HepG2 (cell line): ENCODE data around the gene GPR39. TPM values are rescaled to one million over a fixed set of nuclear protein-coding genes. Genes with fewer than 3 reads are reported as not detected.

Source experiments
- ATAC-seq: fragments of 200-7000 bp; cut with Tn5 transposase; 3 replicates; pipeline ENCODE4 v1.9.1; 2020; ENCODE audit warnings: mild to moderate bottlenecking, moderate library complexity
- BruUV-seq: library from RNA; stranded (reverse); fragments of 400-500 nt; replicated peaks from 2 replicates; lab custom pipeline; 2021; lab: Mats Ljungman, UMichigan
- CTCF ChIA-PET: fragments of 300-600 bp; formaldehyde crosslinking; extraction: SDS; loops from one replicate; lab custom pipeline; 2021; ENCODE audit warnings: low total read pairs, inconsistent platforms, low intra/inter-chr PET ratio; lab: Yijun Ruan, JAX
- POLR2A ChIA-PET: fragments of 350-600 bp; sonication (Branson Sonifier 250); formaldehyde crosslinking; loops from one replicate; lab custom pipeline; 2020; ENCODE audit warnings: antibody characterized with exemption, inconsistent platforms; lab: Yijun Ruan, JAX
- DNase-seq: peaks from one replicate; pipeline ENCODE4 v3.0.0-alpha.2; 2015; ENCODE audit warnings: low spot score
- FAIRE-seq: peaks from 3 replicates; lab custom pipeline; 2011; peaks lifted over from hg19 to GRCh38; lab: Jason Lieb, UNC
- H2AFZ ChIP-seq: one replicate; pipeline ENCODE4 v1.6.1; 2011; ENCODE audit warnings: low read length, inconsistent platforms
- H3K27ac ChIP-seq: fragments of 300-600 bp; 3 replicates; pipeline ENCODE4 v1.8.0; 2011; ENCODE audit warnings: mixed run types, mild to moderate bottlenecking, mixed read lengths, low read length, inconsistent platforms; ENCODE audit not compliant: insufficient read depth; ENCODE audit errors: extremely low read length
- H3K27me3 ChIP-seq, 2 experiments: fragments of 200-600 bp in 1 of 2; 2 replicates in 1 of 2; 3 replicates in 1 of 2; pipeline versions ENCODE4 v1.6.0 to v1.8.0; 2011; ENCODE audit warnings: low read length in 2 of 2, mild to moderate bottlenecking in 2 of 2, moderate library complexity in 2 of 2, inconsistent platforms in 1 of 2; ENCODE audit not compliant: insufficient read depth in 2 of 2, control insufficient read depth in 1 of 2
- H3K36me3 ChIP-seq, 2 experiments: fragments of 200-600 bp in 1 of 2; replicated peaks in 1 of 2; 2 replicates in 1 of 2; 3 replicates in 1 of 2; pipeline versions ENCODE4 v1.5.1 to v1.8.0; 2011; ENCODE audit warnings: low read length in 2 of 2, inconsistent platforms in 1 of 2; ENCODE audit not compliant: insufficient read depth in 2 of 2, control insufficient read depth in 1 of 2
- H3K4me1 ChIP-seq: 2 replicates; pipeline ENCODE4 v1.5.1; 2012; ENCODE audit warnings: low read length, inconsistent platforms; ENCODE audit not compliant: insufficient read depth
- H3K4me2 ChIP-seq: 2 replicates; pipeline ENCODE4 v1.6.0; 2011; ENCODE audit warnings: low read depth, low read length, inconsistent platforms
- H3K4me3 ChIP-seq, 3 experiments: fragments of 200-600 bp in 1 of 3; sonication (generic), shearing (Covaris generic) in 1 of 3; replicated peaks in 1 of 3; 2 replicates each; pipeline ENCODE4 v1.5.1; 2011 to 2016; ENCODE audit warnings: low read length in 3 of 3, inconsistent platforms in 2 of 3, low read depth in 2 of 3, mild to moderate bottlenecking in 2 of 3, control low read depth in 1 of 3, mixed read lengths in 1 of 3; ENCODE audit not compliant: insufficient read depth in 1 of 3
- H3K79me2 ChIP-seq: one replicate; pipeline ENCODE4 v1.6.1; 2011; ENCODE audit warnings: low read length, inconsistent platforms; ENCODE audit not compliant: insufficient read depth
- H3K9ac ChIP-seq: 2 replicates; pipeline ENCODE4 v1.6.0; 2011; ENCODE audit warnings: mild to moderate bottlenecking, low read depth, low read length, inconsistent platforms; ENCODE audit not compliant: insufficient read depth
- H3K9me3 ChIP-seq: 2 replicates; pipeline ENCODE4 v1.5.1; 2012; ENCODE audit warnings: mild to moderate bottlenecking, low read length
- H4K20me1 ChIP-seq: 2 replicates; pipeline ENCODE4 v1.6.0; 2011; ENCODE audit warnings: inconsistent platforms, mild to moderate bottlenecking, low read length, moderate library complexity; ENCODE audit not compliant: insufficient read depth
- ATF6 ChIP-seq: sonication (generic); formaldehyde crosslinking; conservative IDR thresholded peaks from 2 replicates; pipeline ENCODE4 v1.4.0; 2020; ENCODE audit warnings: missing genetic modification reagents
- BRCA1 ChIP-seq: sonication (generic); formaldehyde crosslinking; IDR thresholded peaks from 2 replicates; pipeline ENCODE4 v1.4.0; 2020; ENCODE audit warnings: missing genetic modification reagents
- MTA1 ChIP-seq: sonication (generic); formaldehyde crosslinking; IDR thresholded peaks from 2 replicates; pipeline ENCODE4 v1.4.0; 2020; ENCODE audit warnings: missing genetic modification reagents, mild to moderate bottlenecking, borderline replicate concordance
- MXD3 ChIP-seq: IDR thresholded peaks from 2 replicates; pipeline ENCODE4 v1.6.1; 2016; ENCODE audit warnings: mild to moderate bottlenecking, missing biosample characterization, missing genetic modification reagents
- TCF7 ChIP-seq: sonication (generic); IDR thresholded peaks from 2 replicates; pipeline ENCODE4 v1.6.1; 2016; ENCODE audit warnings: antibody characterized with exemption, low read depth
- ZNF34 ChIP-seq: sonication (generic); formaldehyde crosslinking; IDR thresholded peaks from 2 replicates; pipeline ENCODE4 v1.4.0; 2020; ENCODE audit warnings: mild to moderate bottlenecking, missing genetic modification reagents, borderline replicate concordance
- ZNF800 ChIP-seq: sonication (generic); formaldehyde crosslinking; IDR thresholded peaks from 2 replicates; pipeline ENCODE4 v1.4.0; 2020; ENCODE audit warnings: missing genetic modification reagents
- WGBS: methylation state at CpG from one replicate; pipeline ENCODE4 v1.1.6; 2017; ENCODE audit warnings: low lambda C conversion rate; 5-methylcytosine and 5-hydroxymethylcytosine counted together
- in situ Hi-C: cut with HindIII; loops from 2 replicates; pipeline ENCODE4 v1.10.0; 2017; ENCODE audit warnings: low pct_unique_long_range_greater_than_20kb; ENCODE audit not compliant: extremely low pct_ligation_motif_present
- intact Hi-C: fragments of 100-400 bp; cut with micrococcal nuclease; formaldehyde crosslinking; loops from one replicate; pipeline ENCODE4 v1.10.0; 2022; ENCODE audit not compliant: unreplicated experiment
- polyA plus RNA-seq, 8 experiments: library from polyadenylated mRNA; depleted of rRNA in 3 of 8; stranded (reverse) in 7 of 8; unstranded in 1 of 8; fragments of >200 nt; fragmentation: Illumina TruSeq in 4 of 8; extraction: Trizol in 4 of 8; gene quantifications; 2 replicates each; pipeline versions ENCODE4 v1.2.1 to v1.2.3, GENCODE V29; 2011 to 2016; ENCODE audit warnings: low read depth in 4 of 8, missing spikeins in 1 of 8, mixed read lengths in 1 of 8; ENCODE audit not compliant: insufficient read depth in 1 of 8
- total RNA-seq, 5 experiments: library from RNA; depleted of rRNA; stranded (reverse); fragments of >200 nt; fragmentation: Illumina TruSeq; extraction: Trizol; gene quantifications; 2 replicates each; pipeline ENCODE4 v1.2.3, GENCODE V29; 2016; ENCODE audit warnings: low read depth in 1 of 5
- TF ChIP-seq, protein P1 (sequence below): sonication (generic); formaldehyde crosslinking; IDR thresholded peaks from 2 replicates; pipeline ENCODE4 v1.4.0; 2020; ENCODE audit warnings: missing genetic modification reagents, borderline replicate concordance

The GPR39 gene
- total and polyA plus RNA-seq, 2 of the 13 experiments (the other 11 are each of a cell fraction or from before 2014, with no cell fraction given): 0.16 to 0.62 TPM

DNA sequence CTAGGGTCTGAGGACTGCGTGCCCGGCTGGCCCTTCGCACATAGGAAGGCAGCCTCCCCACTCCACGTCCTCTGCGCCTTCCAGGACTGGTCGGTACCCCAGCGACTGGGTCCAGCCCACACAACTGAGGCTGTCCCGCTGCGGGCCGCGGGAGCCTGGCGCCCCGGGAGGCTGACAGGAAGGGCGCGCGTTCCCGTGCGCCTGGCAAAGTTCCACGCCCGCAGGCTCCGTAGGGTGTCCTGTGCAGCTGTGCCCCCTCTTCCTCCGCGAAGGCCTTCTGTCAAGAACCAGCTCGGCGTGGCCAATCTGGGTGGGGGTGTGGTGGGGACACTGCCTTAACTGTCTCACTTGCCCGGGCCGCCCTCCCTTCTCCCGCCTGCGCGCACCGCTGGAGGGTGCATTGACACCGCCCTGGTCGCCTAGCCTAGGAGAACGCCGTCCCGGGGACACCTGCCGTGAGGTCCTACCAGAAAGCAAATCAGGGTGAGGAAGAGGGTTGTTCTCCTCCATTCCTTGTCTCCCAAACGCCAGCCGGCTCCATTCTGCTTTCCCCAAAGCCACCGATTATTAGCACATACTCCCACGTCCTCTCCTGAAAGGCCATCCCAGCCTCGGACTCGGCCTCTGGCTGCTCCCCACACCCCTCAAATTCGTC, 254.0 kb downstream of the GPR39 start:
- FAIRE-seq: no peak
- POLR2A ChIA-PET: no interaction called here
- H3K9me3 ChIP-seq: no peaks in the 10 kb centered on the region
- no peak overlapping the region for H3K4me2 ChIP-seq
- no peak for TF ChIP-seq ZNF34
- 0 out of 2 replicates have a peak, but pooled peaks have one; percentile 39 for TF ChIP-seq ZNF800 (CRISPR knock-in tag)
- no peak overlapping the region for H3K9ac ChIP-seq
- no peak for DNase-seq
- WGBS: 23% methylated on average over 15 of the region's 44 CpGs
- H3K27ac ChIP-seq: no peak overlapping the region
- intact Hi-C loops: no loop called here
- no peaks in the 10 kb centered on the region for H3K4me1 ChIP-seq
- in situ Hi-C loops: loop anchor here (25.0 kb wide), 1 partner anchor 492 kb away; no protein-coding TSS in a partner anchor
- no peak overlapping the region for H2AFZ ChIP-seq
- H3K27me3 ChIP-seq: peaks cover 8 to 41% of the 10 kb centered on the region in 2 experiments; a peak in 4 of 5 replicates
- no peak overlapping the region for H3K4me3 ChIP-seq
- CTCF ChIA-PET: no interaction called here
- no peaks in the 10 kb centered on the region for H3K79me2 ChIP-seq
- BruUV-seq: no TSS peak
- no peaks in the 10 kb centered on the region for H3K36me3 ChIP-seq
- H4K20me1 ChIP-seq: no peaks in the 10 kb centered on the region
- ATAC-seq: peak; percentile 32

DNA sequence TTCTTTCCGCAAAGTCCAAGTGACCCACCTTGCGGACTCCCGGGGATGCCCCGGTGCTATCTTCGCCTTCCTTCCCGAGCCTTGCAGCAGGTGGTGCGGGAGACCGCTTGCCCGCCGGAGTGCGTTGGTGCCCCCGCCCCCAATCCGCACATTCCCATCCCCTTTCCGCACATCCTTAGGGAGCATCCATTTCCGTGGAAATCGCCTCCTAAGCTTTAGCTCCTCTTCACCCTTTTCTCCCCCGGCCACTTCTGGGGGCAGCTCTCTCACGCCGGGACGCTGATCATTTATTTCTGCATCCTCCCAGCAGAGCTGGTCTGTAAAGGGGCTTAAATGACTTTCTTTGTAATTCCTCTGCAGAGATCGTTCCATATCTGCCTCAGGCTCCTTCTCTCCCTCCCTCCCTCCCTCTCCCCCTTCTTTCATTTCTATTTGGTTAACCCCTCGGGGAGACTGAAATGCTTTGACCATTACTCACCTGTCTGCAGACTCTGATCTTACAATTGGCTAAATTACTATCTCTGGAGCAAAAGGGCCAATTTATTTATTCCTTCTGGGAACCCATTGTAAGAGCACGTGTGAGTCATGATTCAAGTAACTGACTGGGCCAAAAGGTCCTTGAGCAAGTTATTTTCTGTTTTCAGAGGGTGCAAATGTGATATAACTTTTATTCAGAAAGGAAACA, 254.7 kb downstream of the GPR39 start:
- no peak for ATAC-seq
- ChIA-PET CTCF (no interaction called here), POLR2A (no interaction called here)
- H3K36me3 ChIP-seq: no peaks in the 10 kb centered on the region
- WGBS: 50% methylated on average over 23 of the region's 23 CpGs
- no peak for DNase-seq
- intact Hi-C loops (no loop called here), in situ Hi-C loops (loop anchor here (25.0 kb wide), 1 partner anchor 491 kb away; no protein-coding TSS in a partner anchor)
- no peaks in the 10 kb centered on the region for H3K79me2 ChIP-seq
- H3K27me3 ChIP-seq: peaks cover 8 to 41% of the 10 kb centered on the region in 2 experiments; a peak in 4 of 5 replicates
- no peaks in the 10 kb centered on the region for H3K4me1 ChIP-seq
- no peak for TF ChIP-seq MXD3 (CRISPR knock-in tag)
- no peak for TF ChIP-seq ATF6 (CRISPR knock-in tag)
- TF ChIP-seq MTA1 (CRISPR knock-in tag): no peak
- TF ChIP-seq, protein P1, sequence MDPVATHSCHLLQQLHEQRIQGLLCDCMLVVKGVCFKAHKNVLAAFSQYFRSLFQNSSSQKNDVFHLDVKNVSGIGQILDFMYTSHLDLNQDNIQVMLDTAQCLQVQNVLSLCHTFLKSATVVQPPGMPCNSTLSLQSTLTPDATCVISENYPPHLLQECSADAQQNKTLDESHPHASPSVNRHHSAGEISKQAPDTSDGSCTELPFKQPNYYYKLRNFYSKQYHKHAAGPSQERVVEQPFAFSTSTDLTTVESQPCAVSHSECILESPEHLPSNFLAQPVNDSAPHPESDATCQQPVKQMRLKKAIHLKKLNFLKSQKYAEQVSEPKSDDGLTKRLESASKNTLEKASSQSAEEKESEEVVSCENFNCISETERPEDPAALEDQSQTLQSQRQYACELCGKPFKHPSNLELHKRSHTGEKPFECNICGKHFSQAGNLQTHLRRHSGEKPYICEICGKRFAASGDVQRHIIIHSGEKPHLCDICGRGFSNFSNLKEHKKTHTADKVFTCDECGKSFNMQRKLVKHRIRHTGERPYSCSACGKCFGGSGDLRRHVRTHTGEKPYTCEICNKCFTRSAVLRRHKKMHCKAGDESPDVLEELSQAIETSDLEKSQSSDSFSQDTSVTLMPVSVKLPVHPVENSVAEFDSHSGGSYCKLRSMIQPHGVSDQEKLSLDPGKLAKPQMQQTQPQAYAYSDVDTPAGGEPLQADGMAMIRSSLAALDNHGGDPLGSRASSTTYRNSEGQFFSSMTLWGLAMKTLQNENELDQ (CRISPR knock-in tag): no peak
- TF ChIP-seq TCF7: no peak
- no peak for TF ChIP-seq BRCA1
- H3K4me3 ChIP-seq: no peak overlapping the region
- H2AFZ ChIP-seq: no peak overlapping the region
- H3K9ac ChIP-seq: no peak overlapping the region
- no peak overlapping the region for H3K4me2 ChIP-seq
- no peaks in the 10 kb centered on the region for H4K20me1 ChIP-seq
- no peak overlapping the region for H3K27ac ChIP-seq
- FAIRE-seq: no peak
- BruUV-seq: no TSS peak
- no peaks in the 10 kb centered on the region for H3K9me3 ChIP-seq
